Measurements from ENCODE around the gene TIAM1.

- TF ChIP-seq CTCF (IDR thresholded peaks at IDR 0.05) (no peak), TEAD4 (CRISPR knock-in tag; IDR thresholded peaks at IDR 0.05) (no peak), ZNF281 (CRISPR knock-in tag; IDR thresholded peaks at IDR 0.05) (no peak), CREM (CRISPR knock-in tag; IDR thresholded peaks at IDR 0.05) (no peak), E2F1 (CRISPR knock-in tag; IDR thresholded peaks at IDR 0.05) (no peak), FOXJ3 (CRISPR knock-in tag; IDR thresholded peaks at IDR 0.05; ENCODE audit: borderline replicate concordance) (no peak), PREB (CRISPR knock-in tag; IDR thresholded peaks at IDR 0.05; ENCODE audit: borderline replicate concordance) (no peak)
These were observed 186.3 kb downstream of the TIAM1 start for GRCh38 chr21:31157756-31158155.

Measured in WTC11 (cell line).